HepG2 (cell line): ENCODE data around the gene IL1RL2. TPM values are rescaled to one million over a fixed set of nuclear protein-coding genes. Genes with fewer than 3 reads are reported as not detected.
A peak's percentile ranks its signal among the peaks of the same experiment; 100 is the strongest.

Experiments
- ASH2L ChIP-seq: fragments of 300-600, 200-600 bp; sonication (generic); IDR thresholded peaks from 2 replicates; pipeline ENCODE4 v1.7.0; 2017; ENCODE audit warnings: low read depth, mild to moderate bottlenecking, moderate library complexity, mixed read lengths, low read length; ENCODE audit not compliant: insufficient read length
- CREB1 ChIP-seq, 2 experiments: fragments of 450-650 bp in 1 of 2; IDR thresholded peaks; 2 replicates each; pipeline ENCODE4 v1.6.1; 2016 to 2017; ENCODE audit warnings: control low read depth in 1 of 2, mild to moderate bottlenecking in 1 of 2, missing compliant biosample characterization in 1 of 2, missing genetic modification characterization in 1 of 2
- EED ChIP-seq: sonication (generic); formaldehyde crosslinking; IDR thresholded peaks from 2 replicates; pipeline ENCODE4 v1.5.0; 2020; ENCODE audit warnings: mild to moderate bottlenecking, missing genetic modification reagents
- FOXK1 ChIP-seq: sonication (generic); formaldehyde crosslinking; IDR thresholded peaks from 2 replicates; pipeline ENCODE4 v1.4.0; 2020; ENCODE audit warnings: low read depth, missing genetic modification reagents, borderline replicate concordance
- JUN ChIP-seq: sonication (generic); formaldehyde crosslinking; IDR thresholded peaks from 2 replicates; pipeline ENCODE4 v1.4.0; 2020; ENCODE audit warnings: mild to moderate bottlenecking, missing genetic modification reagents
- KAT2B ChIP-seq: fragments of 150-350 bp; IDR thresholded peaks from 2 replicates; pipeline ENCODE4 v1.6.1; 2014; ENCODE audit warnings: low read depth, low read length, borderline replicate concordance
- POGZ ChIP-seq: sonication (generic); formaldehyde crosslinking; IDR thresholded peaks from 2 replicates; pipeline ENCODE4 v1.4.0; 2020; ENCODE audit warnings: mild to moderate bottlenecking, missing genetic modification reagents
- RARG ChIP-seq: sonication (generic); formaldehyde crosslinking; IDR thresholded peaks from 2 replicates; pipeline ENCODE4 v1.4.0; 2020; ENCODE audit warnings: low read depth, mild to moderate bottlenecking, missing genetic modification reagents
- TBX3 ChIP-seq: fragments of 450-650 bp; IDR thresholded peaks from 2 replicates; pipeline ENCODE4 v1.6.1; 2017; ENCODE audit warnings: antibody characterized with exemption, mild to moderate bottlenecking, inconsistent platforms, borderline replicate concordance
- TRIM24 ChIP-seq: sonication (generic); formaldehyde crosslinking; IDR thresholded peaks from 2 replicates; pipeline ENCODE4 v1.8.0; 2022; ENCODE audit warnings: mild to moderate bottlenecking, missing genetic modification reagents
- ZNF10 ChIP-seq: sonication (generic); formaldehyde crosslinking; IDR thresholded peaks from 2 replicates; pipeline ENCODE4 v1.4.0; 2020; ENCODE audit warnings: mild to moderate bottlenecking, low read depth, missing genetic modification reagents, borderline replicate concordance
- ZNF121 ChIP-seq: sonication (generic); formaldehyde crosslinking; IDR thresholded peaks from 2 replicates; pipeline ENCODE4 v1.5.0; 2020; ENCODE audit warnings: mild to moderate bottlenecking, missing genetic modification reagents
- ZNF724P ChIP-seq: sonication (generic); formaldehyde crosslinking; IDR thresholded peaks from 2 replicates; pipeline ENCODE4 v1.8.0; 2022; ENCODE audit warnings: missing genetic modification reagents, borderline replicate concordance
- ZNF776 ChIP-seq: sonication (generic); formaldehyde crosslinking; IDR thresholded peaks from 2 replicates; pipeline ENCODE4 v1.4.0; 2020; ENCODE audit warnings: mild to moderate bottlenecking, missing genetic modification reagents
- ZSCAN21 ChIP-seq: sonication (generic); formaldehyde crosslinking; IDR thresholded peaks from 2 replicates; pipeline ENCODE4 v1.8.0; 2022; ENCODE audit warnings: mild to moderate bottlenecking, missing genetic modification reagents, moderate library complexity, borderline replicate concordance
- polyA plus RNA-seq, 8 experiments: library from polyadenylated mRNA; depleted of rRNA in 3 of 8; stranded (reverse) in 7 of 8; unstranded in 1 of 8; fragments of >200 nt; fragmentation: Illumina TruSeq in 4 of 8; extraction: Trizol in 4 of 8; gene quantifications; 2 replicates each; pipeline versions ENCODE4 v1.2.1 to v1.2.3, GENCODE V29; 2011 to 2016; ENCODE audit warnings: low read depth in 4 of 8, missing spikeins in 1 of 8, mixed read lengths in 1 of 8; ENCODE audit not compliant: insufficient read depth in 1 of 8
- total RNA-seq, 5 experiments: library from RNA; depleted of rRNA; stranded (reverse); fragments of >200 nt; fragmentation: Illumina TruSeq; extraction: Trizol; gene quantifications; 2 replicates each; pipeline ENCODE4 v1.2.3, GENCODE V29; 2016; ENCODE audit warnings: low read depth in 1 of 5
- TF ChIP-seq, protein P1 (sequence below): sonication (generic); formaldehyde crosslinking; IDR thresholded peaks from 2 replicates; pipeline ENCODE4 v1.4.0; 2020; ENCODE audit warnings: missing genetic modification reagents, borderline replicate concordance
- TF ChIP-seq, protein P2 (sequence below): sonication (generic); formaldehyde crosslinking; IDR thresholded peaks from one replicate; pipeline ENCODE4 v1.5.1; 2020; ENCODE audit warnings: mild to moderate bottlenecking, missing genetic modification reagents; ENCODE audit errors: not compliant biosample characterization

IL1RL2 gene
- total and polyA plus RNA-seq, 2 of the 13 experiments (the other 11 are each of a cell fraction or from before 2014, with no cell fraction given) = 0.03 TPM; not detected in 1

DNA sequence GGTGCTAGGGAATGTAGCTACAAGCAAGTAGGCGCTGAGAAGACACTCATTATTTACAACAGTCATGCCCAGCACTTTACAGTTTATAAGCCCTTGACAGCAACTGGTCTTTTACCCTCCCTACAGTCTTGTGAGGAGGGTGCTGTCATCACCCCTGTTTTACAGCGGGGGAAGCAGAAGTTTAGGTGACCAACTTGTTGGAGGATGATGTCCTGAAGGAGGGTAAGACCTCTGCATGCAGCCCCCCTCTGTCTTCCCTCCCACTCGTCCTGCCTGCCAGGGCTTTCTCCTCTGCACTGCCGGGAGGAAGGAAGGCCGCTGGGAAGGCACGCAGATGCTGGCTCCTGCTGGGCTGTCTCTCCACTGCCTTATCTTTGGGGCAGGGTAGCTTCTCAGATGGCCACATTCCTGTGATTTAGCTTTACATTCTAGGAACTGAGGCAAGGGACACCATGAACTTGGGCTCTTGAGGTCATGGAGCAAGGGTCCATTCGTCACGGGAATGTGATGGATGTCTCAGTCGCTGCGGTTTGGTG lies 43.3 kb upstream of the IL1RL2 start (continued):
- TF ChIP-seq, protein P1, sequence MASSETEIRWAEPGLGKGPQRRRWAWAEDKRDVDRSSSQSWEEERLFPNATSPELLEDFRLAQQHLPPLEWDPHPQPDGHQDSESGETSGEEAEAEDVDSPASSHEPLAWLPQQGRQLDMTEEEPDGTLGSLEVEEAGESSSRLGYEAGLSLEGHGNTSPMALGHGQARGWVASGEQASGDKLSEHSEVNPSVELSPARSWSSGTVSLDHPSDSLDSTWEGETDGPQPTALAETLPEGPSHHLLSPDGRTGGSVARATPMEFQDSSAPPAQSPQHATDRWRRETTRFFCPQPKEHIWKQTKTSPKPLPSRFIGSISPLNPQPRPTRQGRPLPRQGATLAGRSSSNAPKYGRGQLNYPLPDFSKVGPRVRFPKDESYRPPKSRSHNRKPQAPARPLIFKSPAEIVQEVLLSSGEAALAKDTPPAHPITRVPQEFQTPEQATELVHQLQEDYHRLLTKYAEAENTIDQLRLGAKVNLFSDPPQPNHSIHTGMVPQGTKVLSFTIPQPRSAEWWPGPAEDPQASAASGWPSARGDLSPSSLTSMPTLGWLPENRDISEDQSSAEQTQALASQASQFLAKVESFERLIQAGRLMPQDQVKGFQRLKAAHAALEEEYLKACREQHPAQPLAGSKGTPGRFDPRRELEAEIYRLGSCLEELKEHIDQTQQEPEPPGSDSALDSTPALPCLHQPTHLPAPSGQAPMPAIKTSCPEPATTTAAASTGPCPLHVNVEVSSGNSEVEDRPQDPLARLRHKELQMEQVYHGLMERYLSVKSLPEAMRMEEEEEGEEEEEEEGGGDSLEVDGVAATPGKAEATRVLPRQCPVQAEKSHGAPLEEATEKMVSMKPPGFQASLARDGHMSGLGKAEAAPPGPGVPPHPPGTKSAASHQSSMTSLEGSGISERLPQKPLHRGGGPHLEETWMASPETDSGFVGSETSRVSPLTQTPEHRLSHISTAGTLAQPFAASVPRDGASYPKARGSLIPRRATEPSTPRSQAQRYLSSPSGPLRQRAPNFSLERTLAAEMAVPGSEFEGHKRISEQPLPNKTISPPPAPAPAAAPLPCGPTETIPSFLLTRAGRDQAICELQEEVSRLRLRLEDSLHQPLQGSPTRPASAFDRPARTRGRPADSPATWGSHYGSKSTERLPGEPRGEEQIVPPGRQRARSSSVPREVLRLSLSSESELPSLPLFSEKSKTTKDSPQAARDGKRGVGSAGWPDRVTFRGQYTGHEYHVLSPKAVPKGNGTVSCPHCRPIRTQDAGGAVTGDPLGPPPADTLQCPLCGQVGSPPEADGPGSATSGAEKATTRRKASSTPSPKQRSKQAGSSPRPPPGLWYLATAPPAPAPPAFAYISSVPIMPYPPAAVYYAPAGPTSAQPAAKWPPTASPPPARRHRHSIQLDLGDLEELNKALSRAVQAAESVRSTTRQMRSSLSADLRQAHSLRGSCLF (CRISPR knock-in tag) = no peak
- TF ChIP-seq, protein P2, sequence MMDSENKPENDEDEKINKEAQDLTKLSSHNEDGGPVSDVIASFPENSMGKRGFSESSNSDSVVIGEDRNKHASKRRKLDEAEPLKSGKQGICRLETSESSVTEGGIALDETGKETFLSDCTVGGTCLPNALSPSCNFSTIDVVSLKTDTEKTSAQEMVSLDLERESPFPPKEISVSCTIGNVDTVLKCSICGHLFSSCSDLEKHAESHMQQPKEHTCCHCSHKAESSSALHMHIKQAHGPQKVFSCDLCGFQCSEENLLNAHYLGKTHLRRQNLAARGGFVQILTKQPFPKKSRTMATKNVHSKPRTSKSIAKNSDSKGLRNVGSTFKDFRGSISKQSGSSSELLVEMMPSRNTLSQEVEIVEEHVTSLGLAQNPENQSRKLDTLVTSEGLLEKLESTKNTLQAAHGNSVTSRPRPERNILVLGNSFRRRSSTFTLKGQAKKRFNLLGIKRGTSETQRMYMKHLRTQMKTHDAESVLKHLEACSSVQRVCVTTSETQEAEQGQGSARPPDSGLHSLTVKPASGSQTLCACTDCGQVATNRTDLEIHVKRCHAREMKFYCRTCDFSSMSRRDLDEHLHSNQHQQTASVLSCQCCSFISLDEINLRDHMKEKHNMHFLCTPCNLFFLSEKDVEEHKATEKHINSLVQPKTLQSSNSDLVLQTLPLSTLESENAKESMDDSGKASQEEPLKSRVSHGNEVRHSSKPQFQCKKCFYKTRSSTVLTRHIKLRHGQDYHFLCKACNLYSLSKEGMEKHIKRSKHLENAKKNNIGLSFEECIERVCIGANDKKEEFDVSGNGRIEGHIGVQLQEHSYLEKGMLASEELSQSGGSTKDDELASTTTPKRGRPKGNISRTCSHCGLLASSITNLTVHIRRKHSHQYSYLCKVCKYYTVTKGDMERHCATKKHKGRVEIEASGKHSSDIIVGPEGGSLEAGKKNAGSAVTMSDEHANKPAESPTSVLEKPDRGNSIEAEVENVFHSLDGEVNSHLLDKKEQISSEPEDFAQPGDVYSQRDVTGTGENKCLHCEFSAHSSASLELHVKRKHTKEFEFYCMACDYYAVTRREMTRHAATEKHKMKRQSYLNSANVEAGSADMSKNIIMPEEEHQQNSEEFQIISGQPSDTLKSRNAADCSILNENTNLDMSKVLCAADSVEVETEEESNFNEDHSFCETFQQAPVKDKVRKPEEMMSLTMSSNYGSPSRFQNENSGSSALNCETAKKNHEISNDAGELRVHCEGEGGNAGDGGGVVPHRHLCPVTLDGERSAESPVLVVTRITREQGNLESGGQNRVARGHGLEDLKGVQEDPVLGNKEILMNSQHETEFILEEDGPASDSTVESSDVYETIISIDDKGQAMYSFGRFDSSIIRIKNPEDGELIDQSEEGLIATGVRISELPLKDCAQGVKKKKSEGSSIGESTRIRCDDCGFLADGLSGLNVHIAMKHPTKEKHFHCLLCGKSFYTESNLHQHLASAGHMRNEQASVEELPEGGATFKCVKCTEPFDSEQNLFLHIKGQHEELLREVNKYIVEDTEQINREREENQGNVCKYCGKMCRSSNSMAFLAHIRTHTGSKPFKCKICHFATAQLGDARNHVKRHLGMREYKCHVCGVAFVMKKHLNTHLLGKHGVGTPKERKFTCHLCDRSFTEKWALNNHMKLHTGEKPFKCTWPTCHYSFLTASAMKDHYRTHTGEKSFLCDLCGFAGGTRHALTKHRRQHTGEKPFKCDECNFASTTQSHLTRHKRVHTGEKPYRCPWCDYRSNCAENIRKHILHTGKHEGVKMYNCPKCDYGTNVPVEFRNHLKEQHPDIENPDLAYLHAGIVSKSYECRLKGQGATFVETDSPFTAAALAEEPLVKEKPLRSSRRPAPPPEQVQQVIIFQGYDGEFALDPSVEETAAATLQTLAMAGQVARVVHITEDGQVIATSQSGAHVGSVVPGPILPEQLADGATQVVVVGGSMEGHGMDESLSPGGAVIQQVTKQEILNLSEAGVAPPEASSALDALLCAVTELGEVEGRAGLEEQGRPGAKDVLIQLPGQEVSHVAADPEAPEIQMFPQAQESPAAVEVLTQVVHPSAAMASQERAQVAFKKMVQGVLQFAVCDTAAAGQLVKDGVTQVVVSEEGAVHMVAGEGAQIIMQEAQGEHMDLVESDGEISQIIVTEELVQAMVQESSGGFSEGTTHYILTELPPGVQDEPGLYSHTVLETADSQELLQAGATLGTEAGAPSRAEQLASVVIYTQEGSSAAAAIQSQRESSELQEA (CRISPR knock-in tag) = no peak
- TF ChIP-seq JUN (CRISPR knock-in tag) = no peak
- no peak for TF ChIP-seq FOXK1 (CRISPR knock-in tag)
- TF ChIP-seq ZNF724P = peak; percentile 70; the same call in 1 of the 2 replicates
- TF ChIP-seq ZSCAN21 (CRISPR knock-in tag) = peak; percentile 68
- no peak for TF ChIP-seq POGZ (CRISPR knock-in tag)
- no peak for TF ChIP-seq RARG (CRISPR knock-in tag)
- TF ChIP-seq KAT2B = no peak
- no peak for TF ChIP-seq EED (CRISPR knock-in tag)
- TF ChIP-seq ZNF10 (CRISPR knock-in tag) = no peak
- no peak for TF ChIP-seq TBX3
- no peak; the same call in 1 of the 2 replicates for TF ChIP-seq ZNF776 (CRISPR knock-in tag)
- TF ChIP-seq ZNF121 (CRISPR knock-in tag) = no peak
- TF ChIP-seq ASH2L = peak; percentile 33
- TF ChIP-seq CREB1 (IDR thresholded peaks at IDR 0.05) = no peak
- TF ChIP-seq CREB1 (CRISPR knock-in tag; IDR thresholded peaks at IDR 0.05) = no peak
- peak; percentile 68; the same call in 1 of the 2 replicates for TF ChIP-seq TRIM24
